ENCODE measurements around the gene NEDD4L.

The NEDD4L gene

GRCh38 chr18:58285449-58286130 is 241.6 kb downstream of the NEDD4L start:
- no peak overlapping the region for H3K9ac ChIP-seq (ENCODE audit: low read length)
- no peaks in the 10 kb centered on the region for H3K9me3 ChIP-seq (ENCODE audit: insufficient read depth, low read length)
- H3F3A ChIP-seq (ENCODE audit: insufficient read depth): no peaks in the 10 kb centered on the region
- H3K79me2 ChIP-seq (ENCODE audit: insufficient read depth, low read length): no peaks in the 10 kb centered on the region
- 0 out of 2 replicates have a peak, but pooled peaks cover 4% of the 10 kb centered on the region for H4K20me1 ChIP-seq (ENCODE audit: low read depth, low read length)
- TF ChIP-seq EZH2phosphoT487 (conservative IDR thresholded peaks at IDR 0.05; ENCODE audit: low read length) (no peak), CTCF (IDR thresholded peaks at IDR 0.05; ENCODE audit: insufficient read depth, low read length, poor library complexity, severe bottlenecking) (no peak)
- H3K4me2 ChIP-seq (ENCODE audit: low read depth, low read length, poor library complexity, severe bottlenecking): no peak overlapping the region
- H3K27me3 ChIP-seq (ENCODE audit: low read length): no peaks in the 10 kb centered on the region
- no peak overlapping the region for H3K4me3 ChIP-seq (ENCODE audit: insufficient read depth, low read length, poor library complexity, severe bottlenecking)
- no peaks in the 10 kb centered on the region for H3K9me2 ChIP-seq (replicated peaks; ENCODE audit: insufficient read depth, low read length)
- H3K27ac ChIP-seq (ENCODE audit: low read depth, low read length): no peak overlapping the region
- H2AFZ ChIP-seq (ENCODE audit: low read depth, low read length, severe bottlenecking): no peak overlapping the region
- H3K36me3 ChIP-seq (ENCODE audit: low read length): no peaks in the 10 kb centered on the region

- H4K20me1 ChIP-seq (ENCODE audit: low read depth, low read length): 0 out of 2 replicates have a peak, but pooled peaks cover 4% of the 10 kb centered on the region
- no peak overlapping the region for H2AFZ ChIP-seq (ENCODE audit: low read depth, low read length, severe bottlenecking)
- no peaks in the 10 kb centered on the region for H3F3A ChIP-seq (ENCODE audit: insufficient read depth)
- H3K4me2 ChIP-seq (ENCODE audit: low read depth, low read length, poor library complexity, severe bottlenecking): no peak overlapping the region
- H3K9me2 ChIP-seq (replicated peaks; ENCODE audit: insufficient read depth, low read length): no peaks in the 10 kb centered on the region
- H3K27me3 ChIP-seq (ENCODE audit: low read length): no peaks in the 10 kb centered on the region
- H3K9me3 ChIP-seq (ENCODE audit: insufficient read depth, low read length): no peaks in the 10 kb centered on the region
- H3K4me3 ChIP-seq (ENCODE audit: insufficient read depth, low read length, poor library complexity, severe bottlenecking): no peak overlapping the region
- no peaks in the 10 kb centered on the region for H3K79me2 ChIP-seq (ENCODE audit: insufficient read depth, low read length)
- no peak overlapping the region for H3K9ac ChIP-seq (ENCODE audit: low read length)
- no peak overlapping the region for H3K27ac ChIP-seq (ENCODE audit: low read depth, low read length)
- TF ChIP-seq CTCF (IDR thresholded peaks at IDR 0.05; ENCODE audit: insufficient read depth, low read length, poor library complexity, severe bottlenecking) (no peak), EZH2phosphoT487 (conservative IDR thresholded peaks at IDR 0.05; ENCODE audit: low read length) (no peak)
- no peaks in the 10 kb centered on the region for H3K36me3 ChIP-seq (ENCODE audit: low read length)
These were observed 242.8 kb downstream of the NEDD4L start for GRCh38 chr18:58286632-58287352.

GRCh38 chr18:58287353-58288274 is 243.6 kb downstream of the NEDD4L start:
- no peak overlapping the region for H3K27ac ChIP-seq (ENCODE audit: low read depth, low read length)

More at GRCh38 chr18:58287353-58288274, 243.6 kb downstream of the NEDD4L start:
- Histone ChIP-seq H3K9me3 (ENCODE audit: insufficient read depth, low read length) (no peaks in the 10 kb centered on the region), H3F3A (ENCODE audit: insufficient read depth) (no peaks in the 10 kb centered on the region), H3K4me2 (ENCODE audit: low read depth, low read length, poor library complexity, severe bottlenecking) (no peak overlapping the region), H4K20me1 (ENCODE audit: low read depth, low read length) (0 out of 2 replicates have a peak, but pooled peaks cover 4% of the 10 kb centered on the region), H3K79me2 (ENCODE audit: insufficient read depth, low read length) (no peaks in the 10 kb centered on the region), H3K4me3 (ENCODE audit: insufficient read depth, low read length, poor library complexity, severe bottlenecking) (no peak overlapping the region), H3K9ac (ENCODE audit: low read length) (no peak overlapping the region), H2AFZ (ENCODE audit: low read depth, low read length, severe bottlenecking) (no peak overlapping the region), H3K9me2 (replicated peaks; ENCODE audit: insufficient read depth, low read length) (no peaks in the 10 kb centered on the region), H3K27me3 (ENCODE audit: low read length) (no peaks in the 10 kb centered on the region), H3K36me3 (ENCODE audit: low read length) (no peaks in the 10 kb centered on the region)
- TF ChIP-seq EZH2phosphoT487 (conservative IDR thresholded peaks at IDR 0.05; ENCODE audit: low read length) (no peak), CTCF (IDR thresholded peaks at IDR 0.05; ENCODE audit: insufficient read depth, low read length, poor library complexity, severe bottlenecking) (no peak)
